Ovary (tissue), 9 donors: ENCODE data around the gene NFE2L1. TPM values are rescaled to one million over a fixed set of nuclear protein-coding genes. Genes with fewer than 3 reads are reported as not detected.

Experiments used
- DNase-seq, 5 donors: peaks; one replicate each; pipeline ENCODE4 v3.0.0-alpha.2; 2019 to 2020
- H3K27ac ChIP-seq, 2 donors: fragments of 200-600 bp; one replicate each; pipeline versions ENCODE4 v1.5.1 to v1.8.0; 2019 to 2022
- H3K27me3 ChIP-seq: fragments of 200-600 bp; one replicate; pipeline ENCODE4 v1.8.0; 2022
- H3K36me3 ChIP-seq: fragments of 200-600 bp; sonication (generic); one replicate; pipeline ENCODE4 v1.5.1; 2019
- H3K4me1 ChIP-seq: one replicate; pipeline ENCODE4 v1.8.1; 2013; ENCODE audit warnings: mild to moderate bottlenecking, moderate library complexity; ENCODE audit not compliant: insufficient read depth
- H3K4me3 ChIP-seq: fragments of 200-600 bp; sonication (generic); one replicate; pipeline ENCODE4 v1.5.1; 2017
- H3K9me3 ChIP-seq, 2 donors: fragments of 200-600 bp in 1 of 2; sonication (generic) in 1 of 2; one replicate each; pipeline versions ENCODE4 v1.5.1 to v1.8.1; 2013 to 2019; ENCODE audit warnings: mild to moderate bottlenecking in 1 of 2, moderate library complexity in 1 of 2
- CTCF ChIP-seq, 3 donors: fragments of 450-650 bp in 2 of 3; fragments of 200-600 bp in 1 of 3; IDR thresholded peaks; one replicate each; pipeline versions ENCODE4 v1.5.1 to v1.8.0; 2016 to 2022; ENCODE audit warnings: antibody characterized with exemption in 3 of 3, mild to moderate bottlenecking in 1 of 3
- EP300 ChIP-seq: sonication (generic); formaldehyde crosslinking; IDR thresholded peaks from one replicate; pipeline ENCODE4 v1.6.1; 2017; ENCODE audit warnings: antibody characterized with exemption
- POLR2A ChIP-seq: fragments of 450-650 bp; IDR thresholded peaks from one replicate; pipeline ENCODE4 v1.6.1; 2017; ENCODE audit warnings: antibody characterized with exemption, mild to moderate bottlenecking, moderate library complexity
- WGBS, 3 donors: extraction: QIAGEN DNeasy Blood & Tissue Kit in 1 of 3; methylation state at CpG; one replicate each; pipeline versions ENCODE4 v1.1.5 to v1.1.7; 2013 to 2017; 5-methylcytosine and 5-hydroxymethylcytosine counted together
- intact Hi-C, 4 donors: fragments of 100-400 bp; cut with DNase I; formaldehyde crosslinking; loops; one replicate each; pipeline versions ENCODE4 v1.11.0 to v1.15.1; 2022 to 2023
- polyA plus RNA-seq, 2 donors: library from polyadenylated mRNA; stranded (reverse); fragments of 200-250 nt in 1 of 2; fragments of 350-450 nt in 1 of 2; fragmentation: Illumina TruSeq in 1 of 2; extraction: RNeasy Lipid Tissue Mini Kit (QIAGEN cat#74804) in 1 of 2; gene quantifications; one replicate each; pipeline ENCODE4 v1.2.3, GENCODE V29; 2013 to 2014
- total RNA-seq, 7 donors: library from RNA; depleted of rRNA in 2 of 7; stranded (reverse); fragments of >200 nt in 2 of 7; fragmentation: NEBNext Ultra II Directional in 3 of 7; extraction: Animal tissue kit (Norgen Biotek cat#: 25700) in 3 of 7; gene quantifications; one replicate each; pipeline versions ENCODE4 v1.1.0 to v1.2.4, GENCODE V29; 2016 to 2023
- donor health status: DM: no; HTN: no; CAD: no; lungs with moderate emphysema.
- donor health status: DM: no; HTN: no; CAD: no.
- donor health status: Bipolar disorder and iron deficiency.
- donor health status: DM: yes; HTN: yes; CAD: no.
- donor health status: DM: no; HTN: no; CAD: no.
- donor health status: DM: yes; HTN: yes; CAD: no.

Gene NFE2L1
- total and polyA plus RNA-seq, 9 donors: 80.0 to 577 (median 165) TPM

- no peaks in the 10 kb centered on the region for H3K4me1 ChIP-seq
- no peak overlapping the region for H3K27ac ChIP-seq
- intact Hi-C loops: no loop called here
- H3K4me3 ChIP-seq: no peak overlapping the region
- TF ChIP-seq CTCF (IDR thresholded peaks at IDR 0.05) (no peak), EP300 (no peak), POLR2A (no peak)
- no peaks in the 10 kb centered on the region for H3K27me3 ChIP-seq
- DNase-seq: no peak
- H3K9me3 ChIP-seq: no peaks in the 10 kb centered on the region
- no peaks in the 10 kb centered on the region for H3K36me3 ChIP-seq
- WGBS, 3 donors: 79 to 89% (median 85%) methylated on average over 2 of the region's 2 CpGs
Measured at GRCh38 chr17:48038687-48039086, 9.5 kb upstream of the NFE2L1 start.

- Histone ChIP-seq H3K4me3 (no peak overlapping the region), H3K27ac (no peak overlapping the region), H3K4me1 (peaks cover 3% of the 10 kb centered on the region), H3K36me3 (no peaks in the 10 kb centered on the region), H3K9me3 (no peaks in the 10 kb centered on the region), H3K27me3 (no peaks in the 10 kb centered on the region)
- intact Hi-C loops: no loop called here
- TF ChIP-seq CTCF (IDR thresholded peaks at IDR 0.05) (no peak), POLR2A (no peak), EP300 (no peak)
- DNase-seq: no peak
- 76 to 79% (median 78%) methylated on average over 2 of the region's 2 CpGs for WGBS, 3 donors
Measured at GRCh38 chr17:48043176-48043575, 5.0 kb upstream of the NFE2L1 start.

- TF ChIP-seq POLR2A (no peak), EP300 (no peak), CTCF (IDR thresholded peaks at IDR 0.05) (no peak)
- no peak overlapping the region for H3K4me3 ChIP-seq
- H3K4me1 ChIP-seq: peaks cover 3% of the 10 kb centered on the region
- 82 to 85% (median 84%) methylated on average over 4 of the region's 4 CpGs for WGBS, 3 donors
- DNase-seq: no peak
- intact Hi-C loops: no loop called here
- H3K27me3 ChIP-seq: no peaks in the 10 kb centered on the region
- H3K36me3 ChIP-seq: no peaks in the 10 kb centered on the region
- H3K9me3 ChIP-seq: no peaks in the 10 kb centered on the region
- no peak overlapping the region for H3K27ac ChIP-seq
Measured at GRCh38 chr17:48044851-48045250, 3.3 kb upstream of the NFE2L1 start.

- Histone ChIP-seq H3K27ac (no peak overlapping the region), H3K4me1 (peaks cover 5% of the 10 kb centered on the region), H3K36me3 (no peaks in the 10 kb centered on the region), H3K4me3 (no peak overlapping the region), H3K27me3 (no peaks in the 10 kb centered on the region), H3K9me3 (no peaks in the 10 kb centered on the region)
- intact Hi-C loops: no loop called here
- WGBS, 3 donors: 47 to 58% (median 47%) methylated on average over 8 of the region's 8 CpGs
- no peak for TF ChIP-seq CTCF (IDR thresholded peaks at IDR 0.05)
- no peak for TF ChIP-seq EP300
- no peak for TF ChIP-seq POLR2A
- DNase-seq: no peak
Measured at GRCh38 chr17:48045316-48046001, 2.7 kb upstream of the NFE2L1 start.
